Ishikawa (cell line): ENCODE results near the gene SLC7A6.

ENCODE experiments used
- CREB1 ChIP-seq: IDR thresholded peaks from 2 replicates; pipeline ENCODE4 v1.6.1; 2012; ENCODE audit warnings: low read depth
- EGR1 ChIP-seq: IDR thresholded peaks from 2 replicates; pipeline ENCODE4 v1.6.1; 2012
- EP300 ChIP-seq: IDR thresholded peaks from 2 replicates; pipeline ENCODE4 v1.6.1; 2012; ENCODE audit warnings: borderline replicate concordance
- MAX ChIP-seq: IDR thresholded peaks from 2 replicates; pipeline ENCODE4 v1.6.1; 2012
- NFIC ChIP-seq: IDR thresholded peaks from 2 replicates; pipeline ENCODE4 v1.6.1; 2012
- RAD21 ChIP-seq: IDR thresholded peaks from 2 replicates; pipeline ENCODE4 v1.6.1; 2012; ENCODE audit warnings: low read depth
- TAF1 ChIP-seq: IDR thresholded peaks from 2 replicates; pipeline ENCODE4 v1.6.1; 2012; ENCODE audit warnings: low read depth, mild to moderate bottlenecking
- TCF12 ChIP-seq: IDR thresholded peaks from 2 replicates; pipeline ENCODE4 v1.6.1; 2012; ENCODE audit warnings: low read depth
- TEAD4 ChIP-seq: IDR thresholded peaks from 2 replicates; pipeline ENCODE4 v1.6.1; 2012
- YY1 ChIP-seq: IDR thresholded peaks from 2 replicates; pipeline ENCODE4 v1.6.1; 2012; ENCODE audit warnings: low read depth
- ZBTB7A ChIP-seq: IDR thresholded peaks from 2 replicates; pipeline ENCODE4 v1.6.1; 2012; ENCODE audit warnings: low read depth
- TF ChIP-seq, protein P1 (sequence below): IDR thresholded peaks from 2 replicates; pipeline ENCODE4 v1.6.1; 2012; ENCODE audit warnings: low read depth, mild to moderate bottlenecking
- TF ChIP-seq, protein P2 (sequence below): IDR thresholded peaks from 2 replicates; pipeline ENCODE4 v1.6.1; 2012

DNA sequence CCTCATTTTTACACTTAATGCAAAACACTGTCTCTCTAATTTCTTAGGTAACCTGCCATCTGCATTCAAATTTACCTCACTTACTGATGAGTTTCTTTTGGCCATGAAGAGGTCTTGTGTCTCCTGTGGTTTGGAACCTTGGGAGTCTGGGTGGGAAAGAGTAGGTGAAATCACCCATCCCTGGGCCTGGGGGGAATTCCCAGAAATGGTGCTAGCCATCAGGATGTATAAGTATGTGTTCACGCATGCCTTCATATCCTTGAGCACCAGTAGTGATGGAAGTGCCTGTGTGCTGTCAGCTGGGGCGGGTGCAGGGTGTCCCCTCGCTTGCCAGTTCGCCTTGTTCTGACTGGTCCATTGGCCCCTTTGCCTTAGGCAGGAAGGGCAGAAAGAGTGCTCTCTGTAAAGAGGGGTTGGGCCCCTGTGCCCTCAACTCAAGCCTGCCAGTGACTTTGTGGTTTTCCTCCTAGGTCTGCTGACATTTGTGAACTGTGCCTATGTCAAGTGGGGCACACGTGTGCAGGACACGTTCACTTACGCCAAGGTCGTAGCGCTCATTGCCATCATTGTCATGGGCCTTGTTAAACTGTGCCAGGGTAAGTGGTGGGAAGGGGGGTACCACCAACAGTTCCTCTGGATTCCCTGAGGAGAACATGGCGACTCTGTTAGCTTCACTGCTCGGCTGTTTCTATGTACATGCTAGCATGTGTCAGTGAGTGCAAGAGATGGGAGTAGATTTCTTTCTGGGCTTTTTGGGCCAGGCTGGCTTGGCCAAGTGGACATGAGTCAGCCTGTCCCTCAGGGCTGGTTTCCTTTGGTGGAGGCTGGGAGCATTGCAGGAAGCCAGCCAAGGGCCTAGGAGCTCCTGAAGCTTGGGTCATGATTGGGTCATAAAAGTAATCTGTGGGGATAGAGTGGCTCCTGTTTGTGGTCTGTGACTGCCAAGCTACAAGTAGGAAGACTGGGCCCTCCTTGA lies 23.2 kb downstream of the SLC7A6 start:
- no peak for TF ChIP-seq EP300
- TF ChIP-seq YY1, result no peak
- TF ChIP-seq CREB1, result no peak
- TF ChIP-seq TAF1, result no peak
- TF ChIP-seq ZBTB7A, result no peak
- no peak for TF ChIP-seq RAD21
- TF ChIP-seq MAX, result no peak
- TF ChIP-seq NFIC, result no peak
- no peak for TF ChIP-seq TEAD4
- TF ChIP-seq, protein P1, sequence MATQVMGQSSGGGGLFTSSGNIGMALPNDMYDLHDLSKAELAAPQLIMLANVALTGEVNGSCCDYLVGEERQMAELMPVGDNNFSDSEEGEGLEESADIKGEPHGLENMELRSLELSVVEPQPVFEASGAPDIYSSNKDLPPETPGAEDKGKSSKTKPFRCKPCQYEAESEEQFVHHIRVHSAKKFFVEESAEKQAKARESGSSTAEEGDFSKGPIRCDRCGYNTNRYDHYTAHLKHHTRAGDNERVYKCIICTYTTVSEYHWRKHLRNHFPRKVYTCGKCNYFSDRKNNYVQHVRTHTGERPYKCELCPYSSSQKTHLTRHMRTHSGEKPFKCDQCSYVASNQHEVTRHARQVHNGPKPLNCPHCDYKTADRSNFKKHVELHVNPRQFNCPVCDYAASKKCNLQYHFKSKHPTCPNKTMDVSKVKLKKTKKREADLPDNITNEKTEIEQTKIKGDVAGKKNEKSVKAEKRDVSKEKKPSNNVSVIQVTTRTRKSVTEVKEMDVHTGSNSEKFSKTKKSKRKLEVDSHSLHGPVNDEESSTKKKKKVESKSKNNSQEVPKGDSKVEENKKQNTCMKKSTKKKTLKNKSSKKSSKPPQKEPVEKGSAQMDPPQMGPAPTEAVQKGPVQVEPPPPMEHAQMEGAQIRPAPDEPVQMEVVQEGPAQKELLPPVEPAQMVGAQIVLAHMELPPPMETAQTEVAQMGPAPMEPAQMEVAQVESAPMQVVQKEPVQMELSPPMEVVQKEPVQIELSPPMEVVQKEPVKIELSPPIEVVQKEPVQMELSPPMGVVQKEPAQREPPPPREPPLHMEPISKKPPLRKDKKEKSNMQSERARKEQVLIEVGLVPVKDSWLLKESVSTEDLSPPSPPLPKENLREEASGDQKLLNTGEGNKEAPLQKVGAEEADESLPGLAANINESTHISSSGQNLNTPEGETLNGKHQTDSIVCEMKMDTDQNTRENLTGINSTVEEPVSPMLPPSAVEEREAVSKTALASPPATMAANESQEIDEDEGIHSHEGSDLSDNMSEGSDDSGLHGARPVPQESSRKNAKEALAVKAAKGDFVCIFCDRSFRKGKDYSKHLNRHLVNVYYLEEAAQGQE, result no peak
- TF ChIP-seq, protein P2, sequence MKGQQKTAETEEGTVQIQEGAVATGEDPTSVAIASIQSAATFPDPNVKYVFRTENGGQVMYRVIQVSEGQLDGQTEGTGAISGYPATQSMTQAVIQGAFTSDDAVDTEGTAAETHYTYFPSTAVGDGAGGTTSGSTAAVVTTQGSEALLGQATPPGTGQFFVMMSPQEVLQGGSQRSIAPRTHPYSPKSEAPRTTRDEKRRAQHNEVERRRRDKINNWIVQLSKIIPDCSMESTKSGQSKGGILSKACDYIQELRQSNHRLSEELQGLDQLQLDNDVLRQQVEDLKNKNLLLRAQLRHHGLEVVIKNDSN, result no peak
- no peak for TF ChIP-seq TCF12
- no peak for TF ChIP-seq EGR1
